Measurements from ENCODE around the gene MPL. TPM values are rescaled to one million over a fixed set of nuclear protein-coding genes. Genes with fewer than 3 reads are reported as not detected.

The MPL gene
- total RNA-seq (2021) (0.15 to 0.44 TPM (median 0.21 TPM) in 3 replicates), Bru-seq, nascent RNA (percentile 22 among the genes with signal in this experiment)
- long read RNA-seq, experiment 1, partial matches to known transcripts: 0 of 1 reads
- long read RNA-seq, experiment 1, other reads (novel, unspliced or antisense): 1 of 1 reads
- long read RNA-seq, experiment 2: 0 reads
- long read RNA-seq, experiment 3: 0 reads

DNA sequence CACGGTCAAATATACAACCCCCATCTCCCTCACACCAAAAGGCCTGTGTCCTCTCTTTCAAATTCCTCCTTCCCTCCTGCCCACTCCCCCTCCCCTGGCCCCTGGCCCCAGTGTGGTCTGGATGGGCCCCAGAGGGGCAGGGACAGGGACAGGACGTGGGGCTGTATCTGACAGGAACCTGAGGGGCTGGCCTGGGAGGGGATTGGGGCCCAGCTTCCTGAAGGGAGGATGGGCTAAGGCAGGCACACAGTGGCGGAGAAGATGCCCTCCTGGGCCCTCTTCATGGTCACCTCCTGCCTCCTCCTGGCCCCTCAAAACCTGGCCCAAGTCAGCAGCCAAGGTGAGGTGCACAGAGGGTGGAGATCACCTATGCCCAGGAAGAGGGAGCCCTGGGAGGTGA, at the start of gene MPL:
Gene MPL, plus strand, starts transcription at position 231 of the 400 bp plus-strand sequence. Its CDS starts 31 bp downstream, at position 262.
- H3K27ac Mint-ChIP-seq: no peak within 1 kb of the TSS
- TF ChIP-seq TEAD4 (CRISPR knock-in tag; IDR thresholded peaks at IDR 0.05): no peak
- no peak for TF ChIP-seq ESRRA (CRISPR knock-in tag; IDR thresholded peaks at IDR 0.05; ENCODE audit: borderline replicate concordance)
- TF ChIP-seq, protein P1, sequence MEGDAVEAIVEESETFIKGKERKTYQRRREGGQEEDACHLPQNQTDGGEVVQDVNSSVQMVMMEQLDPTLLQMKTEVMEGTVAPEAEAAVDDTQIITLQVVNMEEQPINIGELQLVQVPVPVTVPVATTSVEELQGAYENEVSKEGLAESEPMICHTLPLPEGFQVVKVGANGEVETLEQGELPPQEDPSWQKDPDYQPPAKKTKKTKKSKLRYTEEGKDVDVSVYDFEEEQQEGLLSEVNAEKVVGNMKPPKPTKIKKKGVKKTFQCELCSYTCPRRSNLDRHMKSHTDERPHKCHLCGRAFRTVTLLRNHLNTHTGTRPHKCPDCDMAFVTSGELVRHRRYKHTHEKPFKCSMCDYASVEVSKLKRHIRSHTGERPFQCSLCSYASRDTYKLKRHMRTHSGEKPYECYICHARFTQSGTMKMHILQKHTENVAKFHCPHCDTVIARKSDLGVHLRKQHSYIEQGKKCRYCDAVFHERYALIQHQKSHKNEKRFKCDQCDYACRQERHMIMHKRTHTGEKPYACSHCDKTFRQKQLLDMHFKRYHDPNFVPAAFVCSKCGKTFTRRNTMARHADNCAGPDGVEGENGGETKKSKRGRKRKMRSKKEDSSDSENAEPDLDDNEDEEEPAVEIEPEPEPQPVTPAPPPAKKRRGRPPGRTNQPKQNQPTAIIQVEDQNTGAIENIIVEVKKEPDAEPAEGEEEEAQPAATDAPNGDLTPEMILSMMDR (IDR thresholded peaks at IDR 0.05): no peak
- TF ChIP-seq JAZF1 (CRISPR knock-in tag; IDR thresholded peaks at IDR 0.05): no peak
- no peak for TF ChIP-seq FOXJ3 (CRISPR knock-in tag; IDR thresholded peaks at IDR 0.05; ENCODE audit: borderline replicate concordance)
- no peak for TF ChIP-seq MLX (CRISPR knock-in tag; IDR thresholded peaks at IDR 0.05)
- TF ChIP-seq NR1H2 (CRISPR knock-in tag; IDR thresholded peaks at IDR 0.05): no peak
- TF ChIP-seq, protein P2, sequence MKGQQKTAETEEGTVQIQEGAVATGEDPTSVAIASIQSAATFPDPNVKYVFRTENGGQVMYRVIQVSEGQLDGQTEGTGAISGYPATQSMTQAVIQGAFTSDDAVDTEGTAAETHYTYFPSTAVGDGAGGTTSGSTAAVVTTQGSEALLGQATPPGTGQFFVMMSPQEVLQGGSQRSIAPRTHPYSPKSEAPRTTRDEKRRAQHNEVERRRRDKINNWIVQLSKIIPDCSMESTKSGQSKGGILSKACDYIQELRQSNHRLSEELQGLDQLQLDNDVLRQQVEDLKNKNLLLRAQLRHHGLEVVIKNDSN (CRISPR knock-in tag; IDR thresholded peaks at IDR 0.05): no peak
- no peak for TF ChIP-seq SP1 (CRISPR knock-in tag; conservative IDR thresholded peaks at IDR 0.05)
- TF ChIP-seq ETV6 (CRISPR knock-in tag; IDR thresholded peaks at IDR 0.05): no peak
- TF ChIP-seq RELA (CRISPR knock-in tag; IDR thresholded peaks at IDR 0.05; ENCODE audit: borderline replicate concordance): no peak
- TF ChIP-seq CBFB (CRISPR knock-in tag; IDR thresholded peaks at IDR 0.05; ENCODE audit: low read depth): no peak
- ATAC-seq: no peak
- H3K4me3 Mint-ChIP-seq: no peak within 1 kb of the TSS
- H3K4me1 Mint-ChIP-seq: no peaks in the 10 kb centered on the region
- no peaks in the 10 kb centered on the region for H3K36me3 Mint-ChIP-seq
- H3K27me3 Mint-ChIP-seq (ENCODE audit: low read depth): peaks cover 13% of the 10 kb centered on the region
- CTCF ChIA-PET: no interaction called here
- DNase-seq (ENCODE audit: low spot score): no peak
- POLR2A ChIA-PET: no interaction called here
- H3K9me3 Mint-ChIP-seq: no peaks in the 10 kb centered on the region

- no peak overlapping the region for H3K4me3 Mint-ChIP-seq
- CTCF ChIA-PET: interaction anchor here (0.8 to 1.5 kb wide), 3 partner anchors 11 to 126 kb away, joined by 3 read pairs; no protein-coding TSS in a partner anchor
Observed at GRCh38 chr1:43288058-43288784, 49.4 kb upstream of the MPL start.

More at GRCh38 chr1:43288058-43288784, 49.4 kb upstream of the MPL start:
- Mint-ChIP-seq H3K36me3 (no peaks in the 10 kb centered on the region), H3K27ac (no peak overlapping the region), H3K9me3 (no peaks in the 10 kb centered on the region), H3K4me1 (peaks cover 29% of the 10 kb centered on the region), H3K27me3 (ENCODE audit: low read depth) (no peaks in the 10 kb centered on the region)
- no peak for TF ChIP-seq NFYB (CRISPR knock-in tag; conservative IDR thresholded peaks at IDR 0.05; ENCODE audit: low read depth)
- no peak for TF ChIP-seq AR (CRISPR knock-in tag; IDR thresholded peaks at IDR 0.05)
- no peak for TF ChIP-seq ZNF671 (CRISPR knock-in tag; IDR thresholded peaks at IDR 0.05)
- TF ChIP-seq GABPB1 (CRISPR knock-in tag; IDR thresholded peaks at IDR 0.05): no peak
- TF ChIP-seq SMAD3 (CRISPR knock-in tag; IDR thresholded peaks at IDR 0.05; ENCODE audit: borderline replicate concordance): no peak
- no peak for TF ChIP-seq ZNF416 (CRISPR knock-in tag; IDR thresholded peaks at IDR 0.05)
- TF ChIP-seq ZNF317 (CRISPR knock-in tag; IDR thresholded peaks at IDR 0.05; ENCODE audit: borderline replicate concordance, low read depth): no peak
- TF ChIP-seq ZNF425 (CRISPR knock-in tag; conservative IDR thresholded peaks at IDR 0.05): no peak
- TF ChIP-seq ZNF423 (CRISPR knock-in tag; IDR thresholded peaks at IDR 0.05): no peak
- TF ChIP-seq ZNF281 (CRISPR knock-in tag; IDR thresholded peaks at IDR 0.05): no peak
- TF ChIP-seq TEAD4 (CRISPR knock-in tag; IDR thresholded peaks at IDR 0.05): no peak
- no peak for TF ChIP-seq JUN (CRISPR knock-in tag; IDR thresholded peaks at IDR 0.05)
- no peak for TF ChIP-seq FOXJ3 (CRISPR knock-in tag; IDR thresholded peaks at IDR 0.05; ENCODE audit: borderline replicate concordance)
- no peak for TF ChIP-seq CREM (CRISPR knock-in tag; IDR thresholded peaks at IDR 0.05)
- no peak for DNase-seq (ENCODE audit: low spot score)
- ATAC-seq: no peak
- POLR2A ChIA-PET: interaction anchor here (0.9 to 1.9 kb wide), 2 partner anchors 18 to 70 kb away, joined by 4 to 6 read pairs; partner anchors contain the start of genes CDC20 and TMEM125
